Spleen (tissue), 3 donors: ENCODE data around the gene GRK5.

Source experiments
- POLR2A ChIP-seq, 3 donors: fragments of 450-650 bp; IDR thresholded peaks; one replicate each; pipeline ENCODE4 v1.5.1; 2017; ENCODE audit warnings: antibody characterized with exemption in 3 of 3, mild to moderate bottlenecking in 1 of 3
- POLR2AphosphoS5 ChIP-seq, 3 donors: sonication (generic); formaldehyde crosslinking; IDR thresholded peaks; one replicate each; pipeline ENCODE4 v1.5.1; 2017; ENCODE audit warnings: antibody characterized with exemption in 3 of 3

DNA sequence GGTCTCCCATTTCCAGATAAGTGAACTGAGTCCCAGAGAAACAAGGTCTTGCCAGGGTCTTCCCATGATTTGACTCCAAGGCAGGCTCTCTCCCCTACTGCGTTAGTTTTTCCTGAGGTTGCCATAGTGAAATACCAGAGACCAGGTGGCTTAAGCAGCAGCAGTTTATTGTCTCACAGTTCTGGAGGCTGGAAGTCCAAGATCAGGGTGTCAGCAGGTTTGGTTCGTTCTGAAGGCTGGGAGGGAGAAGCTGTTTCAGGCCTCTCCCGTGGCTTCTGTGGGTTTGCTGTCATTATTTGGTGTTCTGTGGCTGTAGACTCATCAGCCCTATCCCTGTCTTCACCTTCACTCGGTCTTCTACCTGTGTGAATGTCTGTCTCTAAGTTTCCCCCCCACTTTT lies 129.9 kb downstream of the GRK5 start:
- no peak for TF ChIP-seq POLR2AphosphoS5 (IDR thresholded peaks at IDR 0.05)
- no peak for TF ChIP-seq POLR2A (IDR thresholded peaks at IDR 0.05)
